Stimulated activated CD8-positive, alpha-beta memory T cell treated with anti-CD3 and anti-CD28 coated beads, Interleukin-7, amount 100 ng/mL, for 48 hours (primary cell): ENCODE data around the gene TBXAS1.

Experiments
- DNase-seq, 2 donors: peaks; one replicate each; pipeline ENCODE4 v3.0.0-alpha.2; 2020; ENCODE audit warnings: low read depth in 1 of 2; ENCODE audit errors: extremely low read depth in 1 of 2

The TBXAS1 gene

DNA sequence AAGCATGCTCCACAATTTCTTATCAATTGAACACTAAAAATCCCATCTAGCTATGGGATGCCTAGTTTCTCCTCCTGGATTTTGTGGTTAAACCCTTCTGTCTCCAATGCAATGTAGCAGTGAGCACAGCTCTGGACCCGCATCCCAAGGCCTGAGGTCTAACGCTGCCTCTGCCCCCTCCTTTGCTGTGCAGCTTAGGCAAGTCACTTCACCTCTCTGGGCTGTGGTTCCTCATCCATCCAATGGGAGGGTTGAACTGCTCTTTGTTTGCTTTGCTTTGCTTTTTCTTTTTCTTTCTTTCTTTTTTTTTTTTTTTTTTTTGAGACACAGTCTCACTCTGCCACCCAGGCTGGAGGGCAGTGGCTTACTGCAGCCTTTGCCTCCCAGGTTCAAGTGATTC lies 164.5 kb downstream of the TBXAS1 start:
- no peak for DNase-seq

DNA sequence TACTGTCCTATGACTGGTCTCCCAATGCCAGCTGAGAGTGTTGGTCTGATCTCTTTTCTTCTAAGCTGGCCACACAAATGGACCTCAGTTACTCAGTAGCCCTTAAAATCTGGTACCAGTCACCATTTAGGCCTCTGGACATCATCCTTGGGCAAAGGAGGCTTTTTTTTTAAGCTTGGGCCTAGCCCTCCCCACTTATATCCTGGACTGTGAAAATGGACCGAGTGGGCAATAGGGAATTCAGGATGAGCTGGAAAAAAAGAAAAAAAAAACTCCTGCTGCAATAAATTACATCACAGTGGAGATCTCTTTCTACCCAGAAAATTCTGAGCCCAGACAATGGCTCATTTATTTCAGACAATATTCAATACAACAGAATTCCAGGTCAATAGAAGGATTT lies 165.3 kb downstream of the TBXAS1 start:
- DNase-seq, result no peak

GRCh38 chr7:139995017-139995915 lies 166.2 kb downstream of the TBXAS1 start:
- no peak for DNase-seq

GRCh38 chr7:139998572-139998971 lies 169.5 kb downstream of the TBXAS1 start:
- no peak for DNase-seq

DNA sequence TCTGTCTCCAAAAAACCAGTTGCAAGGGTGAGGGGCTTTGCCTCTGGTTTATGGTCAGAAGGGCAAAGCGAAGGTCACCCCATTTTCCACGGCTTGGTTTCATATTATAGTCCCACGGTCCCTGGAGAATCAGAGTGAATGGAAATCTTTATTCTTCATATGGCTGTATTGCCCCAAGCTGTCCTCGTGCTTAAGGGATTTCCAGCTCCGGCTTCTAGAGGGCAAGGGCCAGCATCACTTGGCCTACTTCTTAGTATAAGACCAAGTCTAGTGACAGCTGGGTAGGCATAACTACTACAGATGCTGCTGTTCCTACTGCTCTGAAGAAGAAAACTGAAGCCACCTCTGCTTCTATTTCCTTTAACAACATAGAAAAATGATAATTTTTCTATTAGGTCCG lies 170.5 kb downstream of the TBXAS1 start:
- no peak for DNase-seq

DNA sequence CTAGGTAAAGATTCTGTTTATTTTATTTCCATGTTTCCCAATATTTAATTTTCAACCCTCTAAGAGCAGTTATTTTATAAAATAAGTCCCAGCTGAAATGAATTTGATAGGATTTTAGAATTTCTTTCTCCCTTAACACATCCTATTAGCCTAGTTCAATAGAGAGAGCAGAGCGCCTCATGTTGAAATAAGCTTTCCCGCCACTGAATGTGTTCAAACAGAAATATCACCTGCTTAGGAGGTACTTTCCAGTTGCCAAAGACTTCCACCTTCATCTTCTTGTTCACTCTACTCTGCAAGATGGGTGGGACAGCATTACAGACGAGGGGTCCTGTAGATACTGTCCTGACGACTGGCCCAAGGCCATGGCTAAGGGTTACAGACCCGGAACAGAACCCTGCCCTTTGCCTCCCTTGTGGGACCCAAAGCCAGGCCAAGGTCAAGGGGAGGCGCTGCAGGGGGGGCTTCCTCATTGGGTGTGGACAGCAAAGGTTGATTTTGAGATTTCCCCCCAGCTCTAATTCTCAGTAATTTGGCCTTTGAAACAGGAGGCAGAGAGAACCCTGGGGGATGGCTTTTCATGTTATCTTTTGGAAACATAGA lies 171.7 kb downstream of the TBXAS1 start:
- no peak for DNase-seq

GRCh38 chr7:140003913-140004382 lies 174.9 kb downstream of the TBXAS1 start:
- DNase-seq, result no peak

DNA sequence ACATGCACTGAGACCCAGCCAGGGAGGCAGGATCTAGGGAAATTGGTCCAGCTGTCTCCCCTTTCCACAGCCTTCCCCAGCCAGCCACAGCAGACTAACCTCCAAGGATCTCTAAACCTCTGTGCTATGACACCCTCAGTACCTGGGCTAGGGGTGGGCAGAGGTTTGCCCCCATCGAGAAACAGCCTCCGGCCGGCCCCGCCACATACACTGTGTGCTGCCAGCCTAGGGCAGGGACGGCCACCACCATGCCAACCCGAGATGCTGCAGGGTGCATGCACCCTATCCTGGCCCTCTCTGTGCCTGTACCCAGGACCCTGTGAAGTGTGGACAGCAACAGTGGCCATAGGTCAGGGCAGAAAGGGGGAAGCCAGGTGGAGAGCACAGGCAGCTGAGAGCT lies 175.6 kb downstream of the TBXAS1 start:
- no peak for DNase-seq

DNA sequence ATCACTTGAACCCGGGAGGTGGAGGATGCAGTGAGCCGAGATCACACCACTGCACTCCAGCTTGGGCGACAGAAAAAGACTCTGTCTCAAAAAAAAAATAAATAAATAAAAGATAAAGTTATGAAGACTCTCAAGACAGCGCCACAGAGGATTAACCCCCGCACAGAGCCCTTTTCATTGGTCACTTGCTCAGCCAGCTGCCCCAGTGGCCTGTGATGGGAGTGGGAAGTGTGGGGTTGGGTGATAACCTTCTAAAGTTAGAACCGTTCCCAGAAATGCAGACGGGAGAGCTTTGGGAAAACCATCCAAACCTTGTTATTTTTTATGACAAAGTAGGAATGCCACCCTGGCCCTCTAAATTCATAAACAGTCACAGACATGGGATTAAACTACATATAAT lies 176.3 kb downstream of the TBXAS1 start:
- no peak for DNase-seq

GRCh38 chr7:140005754-140006503 lies 176.9 kb downstream of the TBXAS1 start:
- DNase-seq, result no peak

DNA sequence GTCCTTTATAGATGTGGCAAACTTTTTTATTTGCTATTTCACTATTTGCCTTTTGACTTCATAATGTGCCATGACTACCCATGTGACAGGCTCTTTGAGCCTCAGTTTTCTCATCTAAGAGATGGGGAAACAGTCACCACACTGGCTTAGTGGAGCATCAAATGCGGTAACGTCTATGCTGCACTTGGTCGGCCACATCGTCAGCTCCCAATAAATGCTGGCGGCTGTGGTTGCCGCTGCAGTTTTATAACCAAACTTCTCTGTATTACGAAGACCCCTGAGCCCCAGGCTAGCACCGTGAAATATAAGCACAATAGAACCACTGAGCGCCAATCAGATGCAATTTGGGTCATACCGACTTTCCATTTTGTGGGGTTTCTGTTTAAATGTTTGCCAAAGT lies 177.5 kb downstream of the TBXAS1 start:
- no peak for DNase-seq

DNA sequence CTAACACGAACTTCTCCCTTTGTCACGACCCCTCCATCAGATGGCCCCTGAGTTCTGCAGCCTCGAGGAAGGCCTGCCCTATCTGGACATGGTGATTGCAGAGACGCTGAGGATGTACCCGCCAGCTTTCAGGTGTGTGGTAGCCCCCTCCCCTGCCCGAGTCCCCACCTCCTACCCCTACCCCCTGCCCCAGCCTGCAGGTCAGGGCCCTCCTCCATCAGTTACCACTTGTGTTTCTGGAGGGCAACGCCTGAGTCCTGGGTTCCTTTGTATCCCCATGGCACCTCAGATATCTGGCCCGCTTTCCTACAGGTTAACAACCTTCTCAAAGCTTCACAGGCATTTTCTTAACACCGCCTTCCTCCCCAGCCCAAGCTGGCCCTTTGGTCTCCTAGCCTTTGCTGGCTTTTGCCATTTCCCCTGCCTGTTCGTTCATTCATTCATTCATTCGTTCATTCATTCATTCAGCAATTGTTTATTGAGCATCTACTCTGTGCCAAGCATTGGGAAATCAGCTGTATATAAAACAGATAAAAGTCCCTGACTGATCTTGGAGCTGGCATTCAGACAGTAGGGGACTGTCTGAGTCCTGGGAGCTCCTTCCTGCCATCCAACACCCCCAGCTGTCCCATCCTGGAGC lies 178.1 kb downstream of the TBXAS1 start:
- DNase-seq, result no peak

DNA sequence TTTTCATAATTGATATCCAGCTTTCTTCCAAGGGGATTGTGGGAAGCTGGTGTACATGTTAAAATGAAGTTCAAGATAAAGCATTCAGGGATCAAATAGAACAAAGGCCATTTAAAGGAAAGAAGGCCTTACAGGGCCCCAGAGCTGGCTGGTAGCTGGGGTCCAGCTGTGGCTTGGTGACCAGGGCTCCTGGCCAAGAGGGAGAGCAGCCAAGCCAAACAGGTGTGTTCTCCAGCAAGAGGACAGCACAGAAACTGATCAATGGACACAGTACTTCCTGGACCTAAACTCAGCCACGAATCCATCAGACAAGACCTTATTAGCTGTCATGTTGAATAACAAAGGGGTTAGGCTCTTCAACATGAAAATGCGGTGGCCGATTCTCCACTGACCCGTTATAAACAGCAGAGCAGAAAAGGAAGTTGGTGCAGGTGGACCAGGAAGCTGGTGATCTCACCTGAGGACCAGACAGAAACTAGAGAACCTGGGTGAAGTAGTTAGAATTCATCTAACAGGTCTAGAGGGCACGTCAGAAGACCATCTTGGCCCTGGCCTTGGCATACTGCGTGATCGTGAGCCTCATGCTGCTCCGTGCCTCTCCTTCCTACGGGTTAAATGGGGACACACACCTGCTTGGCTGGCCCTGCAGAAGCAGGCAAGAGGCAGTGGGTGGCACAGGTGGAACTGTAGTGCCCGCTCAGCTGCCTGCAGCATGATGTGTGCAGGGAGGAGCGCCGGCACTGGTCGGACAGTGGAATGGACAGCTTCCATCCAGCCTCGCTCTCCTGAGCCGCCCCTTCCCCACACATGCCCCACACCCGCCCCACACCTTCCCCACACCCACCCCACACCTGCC lies 179.9 kb downstream of the TBXAS1 start:
- DNase-seq, result no peak

DNA sequence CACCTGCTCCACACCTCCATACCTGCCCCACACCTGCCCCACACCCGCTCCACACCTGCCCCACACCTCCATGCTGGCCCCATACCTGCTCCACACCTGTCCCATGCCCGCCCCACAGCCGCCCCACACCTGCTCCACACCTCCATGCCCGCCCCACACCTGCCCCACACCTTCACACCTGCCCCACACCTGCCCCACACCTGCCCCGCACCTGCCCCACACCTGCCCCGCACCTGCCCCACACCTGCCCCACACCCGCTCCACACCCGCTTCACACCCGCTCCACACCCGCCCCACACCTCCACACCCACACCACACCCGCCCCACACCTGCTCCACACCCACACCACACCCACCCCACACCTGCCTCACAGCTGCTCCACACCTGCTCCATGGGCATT lies 180.7 kb downstream of the TBXAS1 start:
- DNase-seq, result no peak

- no peak for DNase-seq
These were observed 181.3 kb downstream of the TBXAS1 start for GRCh38 chr7:140010194-140010895.

GRCh38 chr7:140013676-140014075 lies 184.6 kb downstream of the TBXAS1 start:
- DNase-seq, result no peak

- DNase-seq, result no peak
These were observed 185.1 kb downstream of the TBXAS1 start for GRCh38 chr7:140014123-140014522.

DNA sequence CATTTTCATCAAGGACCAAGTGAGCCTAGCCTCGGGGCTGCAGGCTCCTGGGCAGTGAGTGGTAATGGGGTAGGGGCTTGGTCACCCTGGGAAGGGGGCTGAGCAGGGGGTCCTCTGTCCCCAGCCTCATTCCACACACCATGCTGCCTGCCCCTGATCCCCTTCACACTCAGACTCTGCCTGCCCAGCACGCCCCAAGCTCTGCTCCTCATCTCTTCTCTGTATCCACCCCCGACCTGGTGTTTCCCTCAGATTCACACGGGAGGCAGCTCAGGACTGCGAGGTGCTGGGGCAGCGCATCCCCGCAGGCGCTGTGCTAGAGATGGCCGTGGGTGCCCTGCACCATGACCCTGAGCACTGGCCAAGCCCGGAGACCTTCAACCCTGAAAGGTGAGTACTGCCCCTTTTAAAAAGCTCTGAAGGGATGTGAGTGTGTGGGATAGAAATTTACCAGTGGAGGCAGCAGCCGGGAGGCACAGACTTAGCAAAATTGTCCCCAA lies 186.5 kb downstream of the TBXAS1 start:
- no peak for DNase-seq

DNA sequence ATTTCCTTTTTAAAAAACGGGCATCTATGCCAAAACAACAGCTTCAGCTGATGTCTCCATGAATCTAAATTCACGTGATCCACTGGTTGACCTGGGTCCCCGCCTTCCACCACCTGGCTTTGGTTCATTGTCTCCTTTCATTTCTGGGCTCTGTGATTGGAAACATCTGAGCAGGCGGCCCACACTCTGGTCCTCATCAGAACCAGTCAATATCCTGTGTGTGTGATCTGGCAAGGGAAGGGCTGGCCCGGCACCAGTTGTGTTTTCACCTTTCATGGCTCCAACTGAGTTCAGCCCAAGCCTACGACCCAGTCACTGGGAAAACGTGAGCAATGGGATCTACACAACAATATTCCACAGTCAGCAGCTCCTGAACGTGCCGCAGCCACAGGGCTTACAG lies 187.5 kb downstream of the TBXAS1 start:
- no peak for DNase-seq
